ENCODE results near the gene CIDEB. TPM values are rescaled to one million over a fixed set of nuclear protein-coding genes. Genes with fewer than 3 reads are reported as not detected.

CIDEB gene
- total RNA-seq, 1 experiment from 2014 or later, result 0.18 TPM

DNA sequence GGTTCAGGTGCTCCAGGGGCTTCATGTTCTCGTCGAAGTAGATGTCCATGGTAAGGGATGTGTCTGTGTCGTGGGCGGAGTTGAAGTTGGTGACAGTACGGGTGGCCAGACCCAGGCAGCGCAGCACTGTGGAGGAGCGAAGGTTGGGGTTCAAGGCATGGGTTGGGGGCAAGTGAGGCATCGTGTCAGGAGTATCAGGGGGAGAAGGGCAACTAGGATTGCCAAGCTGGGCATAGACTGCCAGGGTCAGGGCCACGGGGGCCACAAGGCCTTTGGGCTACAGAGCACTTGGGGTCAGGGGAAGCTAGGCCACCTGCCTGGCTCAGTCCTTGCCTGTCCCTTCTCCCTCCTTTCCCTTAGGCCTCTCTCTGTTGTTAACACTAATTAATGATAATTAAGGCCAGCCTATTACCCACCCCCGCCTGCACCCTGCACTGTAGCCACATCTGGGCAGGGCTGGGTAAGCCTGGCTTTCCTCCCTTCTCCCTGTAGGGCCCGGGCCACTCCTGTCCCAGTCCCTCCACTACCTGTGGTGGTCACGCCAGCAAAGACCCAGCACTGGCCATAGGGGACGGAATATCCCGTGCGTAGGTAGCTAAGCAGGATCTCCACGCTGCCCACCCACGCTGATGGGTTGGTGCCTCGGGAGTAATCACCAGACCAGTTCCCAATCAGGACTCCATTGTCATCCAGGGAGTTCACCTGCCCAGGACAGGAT, 49.1 kb downstream of the CIDEB start:
- H3K9me3 ChIP-seq (ENCODE audit: control insufficient read depth, insufficient read depth, low read depth, low read length), result no peaks in the 10 kb centered on the region
- no peak for ATAC-seq
- H3K27me3 ChIP-seq (ENCODE audit: control insufficient read depth, insufficient read depth, low read length), result no peaks in the 10 kb centered on the region
- no peak overlapping the region for H3K27ac ChIP-seq (ENCODE audit: low read length)
- intact Hi-C loops (cut with micrococcal nuclease; ENCODE audit: unreplicated experiment) (no loop called here), in situ Hi-C loops (cut with HindIII; ENCODE audit: low pct_unique_long_range_greater_than_20kb, low sequenced_read_pairs) (no loop called here)
- POLR2A ChIA-PET, result interaction anchor here (0.6 kb wide), 1 partner anchor 16 kb away, joined by 12 read pairs; the partner anchor contains the start of gene TINF2
- no TSS peak for BruUV-seq (replicated peaks)
- CTCF ChIA-PET, result no interaction called here
- no peak for DNase-seq (ENCODE audit: low read depth, low spot score)
- H3K4me3 ChIP-seq (ENCODE audit: low read depth in 2 of 2, low read length in 2 of 2), result no peak overlapping the region
- no peaks in the 10 kb centered on the region for H3K36me3 ChIP-seq (ENCODE audit: control insufficient read depth, insufficient read depth, low read length)
- H3K4me1 ChIP-seq (ENCODE audit: control insufficient read depth, insufficient read depth, low read length), result no peaks in the 10 kb centered on the region
- TF ChIP-seq SIN3A (IDR thresholded peaks at IDR 0.05; ENCODE audit: borderline replicate concordance, insufficient read depth, low read depth, low read length) (no peak), TCF7L2 (IDR thresholded peaks at IDR 0.05; ENCODE audit: low read depth, low read length) (no peak), POLR2AphosphoS5 (IDR thresholded peaks at IDR 0.05; ENCODE audit: low read depth, low read length) (no peak), REST (IDR thresholded peaks at IDR 0.05; ENCODE audit: insufficient read depth in 1 of 2, low read depth in 2 of 2, low read length in 1 of 2) (no peak)
- TF ChIP-seq, protein P1, sequence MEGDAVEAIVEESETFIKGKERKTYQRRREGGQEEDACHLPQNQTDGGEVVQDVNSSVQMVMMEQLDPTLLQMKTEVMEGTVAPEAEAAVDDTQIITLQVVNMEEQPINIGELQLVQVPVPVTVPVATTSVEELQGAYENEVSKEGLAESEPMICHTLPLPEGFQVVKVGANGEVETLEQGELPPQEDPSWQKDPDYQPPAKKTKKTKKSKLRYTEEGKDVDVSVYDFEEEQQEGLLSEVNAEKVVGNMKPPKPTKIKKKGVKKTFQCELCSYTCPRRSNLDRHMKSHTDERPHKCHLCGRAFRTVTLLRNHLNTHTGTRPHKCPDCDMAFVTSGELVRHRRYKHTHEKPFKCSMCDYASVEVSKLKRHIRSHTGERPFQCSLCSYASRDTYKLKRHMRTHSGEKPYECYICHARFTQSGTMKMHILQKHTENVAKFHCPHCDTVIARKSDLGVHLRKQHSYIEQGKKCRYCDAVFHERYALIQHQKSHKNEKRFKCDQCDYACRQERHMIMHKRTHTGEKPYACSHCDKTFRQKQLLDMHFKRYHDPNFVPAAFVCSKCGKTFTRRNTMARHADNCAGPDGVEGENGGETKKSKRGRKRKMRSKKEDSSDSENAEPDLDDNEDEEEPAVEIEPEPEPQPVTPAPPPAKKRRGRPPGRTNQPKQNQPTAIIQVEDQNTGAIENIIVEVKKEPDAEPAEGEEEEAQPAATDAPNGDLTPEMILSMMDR (IDR thresholded peaks at IDR 0.05), result no peak

- no peaks in the 10 kb centered on the region for H3K27me3 ChIP-seq (ENCODE audit: control insufficient read depth, insufficient read depth, low read length)
- intact Hi-C loops (cut with micrococcal nuclease; ENCODE audit: unreplicated experiment) (no loop called here), in situ Hi-C loops (cut with HindIII; ENCODE audit: low pct_unique_long_range_greater_than_20kb, low sequenced_read_pairs) (no loop called here)
- no peaks in the 10 kb centered on the region for H3K9me3 ChIP-seq (ENCODE audit: control insufficient read depth, insufficient read depth, low read depth, low read length)
- H3K36me3 ChIP-seq (ENCODE audit: control insufficient read depth, insufficient read depth, low read length), result no peaks in the 10 kb centered on the region
- no peak for ATAC-seq
- ChIA-PET CTCF (no interaction called here), POLR2A (no interaction called here)
- BruUV-seq (replicated peaks), result no TSS peak
- H3K27ac ChIP-seq (ENCODE audit: low read length), result no peak overlapping the region
- no peak for TF ChIP-seq SIN3A (IDR thresholded peaks at IDR 0.05; ENCODE audit: borderline replicate concordance, insufficient read depth, low read depth, low read length)
- no peak for TF ChIP-seq REST (IDR thresholded peaks at IDR 0.05; ENCODE audit: insufficient read depth in 1 of 2, low read depth in 2 of 2, low read length in 1 of 2)
- TF ChIP-seq POLR2AphosphoS5 (IDR thresholded peaks at IDR 0.05; ENCODE audit: low read depth, low read length), result no peak
- TF ChIP-seq, protein P1 (IDR thresholded peaks at IDR 0.05), result no peak
- TF ChIP-seq TCF7L2 (IDR thresholded peaks at IDR 0.05; ENCODE audit: low read depth, low read length), result no peak
- H3K4me3 ChIP-seq (ENCODE audit: low read depth in 2 of 2, low read length in 2 of 2), result no peak overlapping the region
- DNase-seq (ENCODE audit: low read depth, low spot score), result no peak
- no peaks in the 10 kb centered on the region for H3K4me1 ChIP-seq (ENCODE audit: control insufficient read depth, insufficient read depth, low read length)
Measured at GRCh38 chr14:24258119-24258518, 49.7 kb downstream of the CIDEB start.
